K562 (cell line): ENCODE measurements around the gene PHF14. TPM values are rescaled to one million over a fixed set of nuclear protein-coding genes. Genes with fewer than 3 reads are reported as not detected.

Experiments
- ATAC-seq: fragments of 200-7000 bp; cut with Tn5 transposase; 3 replicates; pipeline ENCODE4 v1.9.1; 2020; ENCODE audit warnings: moderate library complexity
- BruUV-seq: library from RNA; stranded (reverse); fragments of 400-500 nt; replicated peaks from 2 replicates; lab custom pipeline; 2021; lab: Mats Ljungman, UMichigan
- CTCF ChIA-PET: fragments of 300-600 bp; formaldehyde crosslinking; extraction: SDS; loops from one replicate; lab custom pipeline; 2021; ENCODE audit warnings: low intra/inter-chr PET ratio; lab: Yijun Ruan, JAX
- POLR2A ChIA-PET: fragments of 300-600, 350-650 bp; sonication (Branson Sonifier 250); formaldehyde crosslinking; extraction: SDS; loops from one replicate; lab custom pipeline; 2021; ENCODE audit warnings: antibody characterized with exemption, inconsistent platforms; lab: Yijun Ruan, JAX
- DNase-seq, 4 experiments: peaks; one replicate each; pipeline versions ENCODE4 v3.0.0 to v3.0.0-alpha.2; 2011 to 2018; ENCODE audit warnings: low spot score in 3 of 4, mixed read lengths in 3 of 4; ENCODE audit errors: extremely low read depth in 1 of 4
- FAIRE-seq: peaks from 2 replicates; lab custom pipeline; 2011; peaks lifted over from hg19 to GRCh38; lab: Jason Lieb, UNC
- H2AFZ ChIP-seq: 2 replicates; pipeline ENCODE4 v1.6.0; 2011; ENCODE audit warnings: low read depth, low read length, control low read depth, inconsistent platforms
- H3K27ac ChIP-seq: fragments of 200-600 bp; 3 replicates; pipeline ENCODE4 v1.8.0; 2011; ENCODE audit warnings: low read depth, mild to moderate bottlenecking, control low read depth, inconsistent platforms, low read length, moderate library complexity, mixed read lengths; ENCODE audit errors: extremely low read depth
- H3K27me3 ChIP-seq, 2 experiments: fragments of 300-600 bp in 1 of 2; 2 replicates in 1 of 2; 3 replicates in 1 of 2; pipeline versions ENCODE4 v1.6.0 to v1.8.0; 2011; ENCODE audit warnings: inconsistent platforms in 2 of 2, low read length in 2 of 2, mild to moderate bottlenecking in 1 of 2, mixed read lengths in 1 of 2, moderate library complexity in 1 of 2; ENCODE audit not compliant: control insufficient read depth in 2 of 2, insufficient read depth in 2 of 2
- H3K36me3 ChIP-seq: fragments of 300-600 bp; 3 replicates; pipeline ENCODE4 v1.8.0; 2011; ENCODE audit warnings: mild to moderate bottlenecking, low read length, inconsistent platforms; ENCODE audit not compliant: control insufficient read depth, insufficient read depth
- H3K4me1 ChIP-seq, 2 experiments: fragments of 200-600 bp in 1 of 2; replicated peaks in 1 of 2; 2 replicates in 1 of 2; 3 replicates in 1 of 2; pipeline versions ENCODE4 v1.5.1 to v1.8.0; 2011; ENCODE audit warnings: inconsistent platforms in 2 of 2, low read length in 2 of 2, mild to moderate bottlenecking in 1 of 2, mixed read lengths in 1 of 2, moderate library complexity in 1 of 2; ENCODE audit not compliant: control insufficient read depth in 2 of 2, insufficient read depth in 2 of 2
- H3K4me2 ChIP-seq: 2 replicates; pipeline ENCODE4 v1.6.1; 2011; ENCODE audit warnings: low read length, control low read depth, inconsistent platforms, mixed read lengths; ENCODE audit not compliant: insufficient read depth
- H3K4me3 ChIP-seq: fragments of 200-600 bp; sonication (generic), shearing (Covaris generic); 2 replicates; pipeline ENCODE4 v1.5.1; 2016; ENCODE audit warnings: control low read depth, inconsistent platforms
- H3K79me2 ChIP-seq: fragments of 200-600 bp; 3 replicates; pipeline ENCODE4 v1.8.0; 2011; ENCODE audit warnings: low read length, inconsistent platforms; ENCODE audit not compliant: control insufficient read depth, insufficient read depth
- H3K9ac ChIP-seq, 2 experiments: 2 replicates each; pipeline versions ENCODE4 v1.6.0 to v1.6.1; 2011; ENCODE audit warnings: low read depth in 2 of 2, low read length in 2 of 2, control low read depth in 1 of 2, inconsistent platforms in 1 of 2, mild to moderate bottlenecking in 1 of 2, mixed read lengths in 1 of 2; ENCODE audit not compliant: insufficient read depth in 1 of 2
- H3K9me1 ChIP-seq: one replicate; pipeline ENCODE4 v1.6.0; 2011; ENCODE audit warnings: inconsistent platforms, mild to moderate bottlenecking, low read length, moderate library complexity; ENCODE audit not compliant: control insufficient read depth, insufficient read depth
- H3K9me3 ChIP-seq: replicated peaks from 2 replicates; pipeline ENCODE4 v1.5.1; 2011; ENCODE audit warnings: low read depth, low read length, inconsistent platforms; ENCODE audit not compliant: control insufficient read depth, insufficient read depth
- H4K20me1 ChIP-seq: replicated peaks from 2 replicates; pipeline ENCODE4 v1.6.1; 2011; ENCODE audit warnings: low read length, inconsistent platforms, mixed read lengths; ENCODE audit not compliant: control insufficient read depth, insufficient read depth
- ARID3A ChIP-seq: IDR thresholded peaks from 2 replicates; pipeline ENCODE4 v1.6.1; 2012; ENCODE audit warnings: low read depth, low read length, improper control_type of control experiment, borderline replicate concordance
- CLOCK ChIP-seq: fragments of 250-450 bp; sonication (Bioruptor Pico); IDR thresholded peaks from 2 replicates; pipeline ENCODE4 v1.4.0; 2020; ENCODE audit warnings: mild to moderate bottlenecking, moderate library complexity, borderline replicate concordance
- GATAD2B ChIP-seq: fragments of 450-650 bp; IDR thresholded peaks from 2 replicates; pipeline ENCODE4 v1.6.1; 2017; ENCODE audit warnings: mild to moderate bottlenecking, borderline replicate concordance
- HNRNPL ChIP-seq: fragments of 200-400 bp; formaldehyde crosslinking; IDR thresholded peaks from 2 replicates; pipeline ENCODE4 v1.6.1; 2017; ENCODE audit warnings: low read depth, mild to moderate bottlenecking, low read length
- KAT7 ChIP-seq: sonication (generic); formaldehyde crosslinking; IDR thresholded peaks from 2 replicates; pipeline ENCODE4 v1.8.0; 2022; ENCODE audit warnings: missing genetic modification reagents, mild to moderate bottlenecking, borderline replicate concordance
- NCOA2 ChIP-seq, 2 experiments: fragments of 450-650 bp; IDR thresholded peaks; 2 replicates each; pipeline ENCODE4 v1.6.1; 2018; ENCODE audit warnings: mild to moderate bottlenecking in 2 of 2, moderate library complexity in 1 of 2; ENCODE audit not compliant: partially characterized antibody in 2 of 2
- NFXL1 ChIP-seq: fragments of 450-650 bp; formaldehyde crosslinking; IDR thresholded peaks from 2 replicates; pipeline ENCODE4 v1.4.0; 2021; ENCODE audit warnings: mild to moderate bottlenecking
- PHF21A ChIP-seq: fragments of 450-650 bp; IDR thresholded peaks from 2 replicates; pipeline ENCODE4 v1.6.1; 2017; ENCODE audit warnings: low read depth, borderline replicate concordance
- POLR2AphosphoS2 ChIP-seq: IDR thresholded peaks from 2 replicates; pipeline ENCODE4 v1.6.1; 2012; ENCODE audit warnings: low read length, improper control_type of control experiment
- RBM39 ChIP-seq: fragments of 200-400 bp; formaldehyde crosslinking; optimal IDR thresholded peaks from 2 replicates; pipeline ENCODE3; 2018; ENCODE audit warnings: low read depth, low read length
- TEAD4 ChIP-seq, 2 experiments: sonication (generic) in 1 of 2; formaldehyde crosslinking in 1 of 2; IDR thresholded peaks; 2 replicates each; pipeline versions ENCODE4 v1.6.1 to v1.8.0; 2012 to 2022; ENCODE audit warnings: borderline replicate concordance in 1 of 2, inconsistent platforms in 1 of 2, low read length in 1 of 2, mild to moderate bottlenecking in 1 of 2, missing genetic modification reagents in 1 of 2
- TSHZ1 ChIP-seq: fragments of 250-450 bp; sonication (Bioruptor Pico); IDR thresholded peaks from 2 replicates; pipeline ENCODE4 v1.4.0; 2020; ENCODE audit warnings: mild to moderate bottlenecking, moderate library complexity
- ZKSCAN3 ChIP-seq: fragments of 250-450 bp; sonication (Bioruptor Pico); IDR thresholded peaks from 2 replicates; pipeline ENCODE4 v1.4.0; 2020
- ZNF511 ChIP-seq: sonication (generic); formaldehyde crosslinking; IDR thresholded peaks from 2 replicates; pipeline ENCODE4 v1.8.0; 2022; ENCODE audit warnings: mild to moderate bottlenecking, missing genetic modification reagents
- ZNF583 ChIP-seq: fragments of 250-450 bp; sonication (Bioruptor Pico); IDR thresholded peaks from 2 replicates; pipeline ENCODE4 v1.4.0; 2020
- WGBS: fragments of 100-300 bp; shearing (Covaris generic); methylation state at CpG from one replicate; pipeline ENCODE4 v1.1.6; 2016; ENCODE audit warnings: low coverage, mixed read lengths; ENCODE audit not compliant: insufficient coverage; ENCODE audit errors: missing lambda C conversion rate; 5-methylcytosine and 5-hydroxymethylcytosine counted together
- in situ Hi-C: fragments of 300-500 bp; cut with MboI; formaldehyde crosslinking; loops from 4 replicates; pipeline ENCODE4 v1.15.0; 2018; ENCODE audit warnings: inconsistent platforms, mixed read lengths
- intact Hi-C: fragments of 100-400 bp; cut with micrococcal nuclease; formaldehyde crosslinking; loops from 2 replicates; pipeline ENCODE4 v1.14.2; 2022
- polyA plus RNA-seq, 8 experiments: library from polyadenylated mRNA; depleted of rRNA in 4 of 8; stranded (reverse) in 5 of 8; unstranded in 3 of 8; fragments of >200 nt; fragmentation: Nextera tagmentation in 2 of 8; fragmentation: Illumina TruSeq in 1 of 8; extraction: Ambion mirVana in 2 of 8; extraction: Trizol in 1 of 8; gene quantifications; 2 replicates each; pipeline versions ENCODE4 v1.2.1 to v1.2.3, GENCODE V29; 2011 to 2014; ENCODE audit warnings: inconsistent platforms in 1 of 8, missing spikeins in 1 of 8
- total RNA-seq, 7 experiments: library from RNA; depleted of rRNA in 6 of 7; stranded (reverse); fragments of >200 nt in 6 of 7; fragmentation: Illumina TruSeq in 2 of 7; extraction: Trizol in 2 of 7; gene quantifications; 2 replicates each; pipeline versions ENCODE4 v1.2.1 to v1.2.3, GENCODE V29; 2011 to 2021; ENCODE audit warnings: low replicate concordance in 1 of 7

The PHF14 gene
- total and polyA plus RNA-seq, 9 of the 15 experiments (the other 6 are each of a cell fraction or from before 2014, with no cell fraction given) = 27.5 to 67.6 (median 41.4) TPM

- BruUV-seq = no TSS peak
- no peak overlapping the region for H2AFZ ChIP-seq
- ChIA-PET POLR2A (interaction anchor here (1.0 kb wide), 1 partner anchor 243 kb away, joined by 3 read pairs; a partner anchor contains a TSS), CTCF (no interaction called here)
- no peaks in the 10 kb centered on the region for H3K9me3 ChIP-seq
- H3K27ac ChIP-seq = no peak overlapping the region
- H3K27me3 ChIP-seq = no peaks in the 10 kb centered on the region; a peak in 1 of 5 replicates
- H3K4me1 ChIP-seq = no peaks in the 10 kb centered on the region
- H3K9me1 ChIP-seq = no peaks in the 10 kb centered on the region
- H3K79me2 ChIP-seq = no peaks in the 10 kb centered on the region
- H3K4me3 ChIP-seq = no peak overlapping the region
- intact Hi-C loops = no loop called here
- in situ Hi-C loops = no loop called here
- H3K9ac ChIP-seq = no peak overlapping the region
- no peak for DNase-seq
- FAIRE-seq = no peak
- no peak overlapping the region for H3K4me2 ChIP-seq
- no peaks in the 10 kb centered on the region for H4K20me1 ChIP-seq
- no peak for ATAC-seq
- H3K36me3 ChIP-seq = no peaks in the 10 kb centered on the region
- WGBS = 0% methylated on average over 1 of the region's 1 CpG
- TF ChIP-seq GATAD2B (no peak), PHF21A (no peak), ZNF511 (no peak), HNRNPL (no peak), ZKSCAN3 (CRISPR knock-in tag) (no peak), KAT7 (CRISPR knock-in tag) (no peak), ARID3A (no peak), RBM39 (no peak), POLR2AphosphoS2 (no peak), ZNF583 (no peak), TSHZ1 (CRISPR knock-in tag) (no peak), NCOA2 (IDR thresholded peaks at IDR 0.05; ENCODE audit: partially characterized antibody in 2 of 2) (no peak), NFXL1 (CRISPR knock-in tag) (no peak), CLOCK (no peak), TEAD4 (IDR thresholded peaks at IDR 0.05; ENCODE audit: low read length) (no peak), TEAD4 (CRISPR knock-in tag; IDR thresholded peaks at IDR 0.05; ENCODE audit: borderline replicate concordance) (no peak)
Observed at GRCh38 chr7:11182736-11183135, 209.1 kb downstream of the PHF14 start.
